T-cell (primary cell): ENCODE data around the gene MLLT10. TPM values are rescaled to one million over a fixed set of nuclear protein-coding genes. Genes with fewer than 3 reads are reported as not detected.

Source experiments
- ATAC-seq, 4 experiments: fragments of 200-7000 bp in 3 of 4; fragments of 150-1000 bp in 1 of 4; cut with Tn5 transposase; replicated peaks in 1 of 4; 1 replicate in 3 of 4; 2 replicates in 1 of 4; pipeline ENCODE4 v1.10.0; 2021; ENCODE audit warnings: moderate library complexity in 3 of 4, mild to moderate bottlenecking in 2 of 4, moderate number of reproducible peaks in 1 of 4
- CTCF ChIA-PET, 2 donors: fragments of 300-600 bp; sonication (Branson Sonifier 250); formaldehyde crosslinking; loops; one replicate each; lab custom pipeline; 2022; ENCODE audit warnings: antibody characterized with exemption in 2 of 2; lab: Charles Lee
- POLR2A ChIA-PET, 2 donors: fragments of 300-600 bp; sonication (Branson Sonifier 250); formaldehyde crosslinking; loops; one replicate each; lab custom pipeline; 2022; ENCODE audit warnings: antibody characterized with exemption in 2 of 2; lab: Charles Lee
- DNase-seq, 35 experiments: peaks; one replicate each; pipeline versions ENCODE4 v3.0.0 to v3.0.0-alpha.2; 2013 to 2023
- H3K27ac ChIP-seq: one replicate; pipeline ENCODE4 v1.5.1; 2013; ENCODE audit warnings: low read length
- H3K27me3 ChIP-seq, 2 experiments: replicated peaks in 1 of 2; 1 replicate in 1 of 2; 2 replicates in 1 of 2; pipeline versions ENCODE4 v1.6.1 to v1.7.0; 2013; ENCODE audit warnings: low read length in 1 of 2, mixed read lengths in 1 of 2; ENCODE audit not compliant: control insufficient read depth in 2 of 2, insufficient read depth in 2 of 2; ENCODE audit errors: extremely low read depth in 1 of 2
- H3K36me3 ChIP-seq, 2 donors: 1 replicate in 1 of 2; 2 replicates in 1 of 2; pipeline versions ENCODE4 v1.6.1 to v1.7.0; 2013; ENCODE audit warnings: low read length in 1 of 2; ENCODE audit not compliant: control insufficient read depth in 2 of 2, insufficient read depth in 1 of 2; ENCODE audit errors: extremely low read depth in 1 of 2
- H3K4me1 ChIP-seq, 2 experiments: 1 replicate in 1 of 2; 2 replicates in 1 of 2; pipeline versions ENCODE4 v1.6.1 to v1.7.0; 2013; ENCODE audit warnings: low read length in 2 of 2, mixed read lengths in 1 of 2; ENCODE audit not compliant: insufficient read depth in 2 of 2, control insufficient read depth in 1 of 2; ENCODE audit errors: extremely low read depth in 1 of 2
- H3K4me3 ChIP-seq, 2 donors: 1 replicate in 1 of 2; 2 replicates in 1 of 2; pipeline versions ENCODE4 v1.5.1 to v1.7.0; 2013; ENCODE audit warnings: mild to moderate bottlenecking in 2 of 2, low read length in 1 of 2, moderate library complexity in 1 of 2; ENCODE audit not compliant: control insufficient read depth in 1 of 2; ENCODE audit errors: extremely low read depth in 1 of 2
- H3K9me3 ChIP-seq: 2 replicates; pipeline ENCODE4 v1.7.0; 2013
- H3K27ac Mint-ChIP-seq, 2 donors: one replicate each; pipeline ENCODE4 v1.8.0; 2020 to 2021; ENCODE audit warnings: mild to moderate bottlenecking in 2 of 2, mixed read lengths in 2 of 2
- H3K27me3 Mint-ChIP-seq, 2 donors: one replicate each; pipeline ENCODE4 v1.8.0; 2021 to 2022; ENCODE audit warnings: mixed read lengths in 2 of 2
- H3K36me3 Mint-ChIP-seq: one replicate; pipeline ENCODE4 v1.8.0; 2021; ENCODE audit warnings: mixed read lengths
- H3K4me1 Mint-ChIP-seq, 3 donors: one replicate each; pipeline ENCODE4 v1.8.0; 2020 to 2022; ENCODE audit warnings: mixed read lengths in 3 of 3, mild to moderate bottlenecking in 1 of 3
- H3K4me3 Mint-ChIP-seq, 3 donors: one replicate each; pipeline ENCODE4 v1.8.0; 2020 to 2022; ENCODE audit warnings: mild to moderate bottlenecking in 3 of 3, mixed read lengths in 3 of 3, moderate library complexity in 3 of 3
- H3K9me3 Mint-ChIP-seq, 3 donors: one replicate each; pipeline ENCODE4 v1.8.0; 2020 to 2022; ENCODE audit warnings: mixed read lengths in 3 of 3
- WGBS: methylation state at CpG from one replicate; pipeline ENCODE4 v1.1.5; 2013; ENCODE audit warnings: missing lambda C conversion rate; ENCODE audit not compliant: insufficient coverage; 5-methylcytosine and 5-hydroxymethylcytosine counted together
- total RNA-seq, 35 experiments: library from RNA in 6 of 35; stranded (reverse) in 6 of 35; fragments of 120-200 nt in 1 of 35; gene quantifications; one replicate each; pipeline versions ENCODE4 v1.2.1 to v1.2.4 and lab custom pipeline; 2013 to 2026

MLLT10 gene
- total RNA-seq, 5 donors from 2014 or later (not counting 1 experiment from before 2014, with no cell fraction given): 57.7 to 76.5 (median 66.1) TPM

DNA sequence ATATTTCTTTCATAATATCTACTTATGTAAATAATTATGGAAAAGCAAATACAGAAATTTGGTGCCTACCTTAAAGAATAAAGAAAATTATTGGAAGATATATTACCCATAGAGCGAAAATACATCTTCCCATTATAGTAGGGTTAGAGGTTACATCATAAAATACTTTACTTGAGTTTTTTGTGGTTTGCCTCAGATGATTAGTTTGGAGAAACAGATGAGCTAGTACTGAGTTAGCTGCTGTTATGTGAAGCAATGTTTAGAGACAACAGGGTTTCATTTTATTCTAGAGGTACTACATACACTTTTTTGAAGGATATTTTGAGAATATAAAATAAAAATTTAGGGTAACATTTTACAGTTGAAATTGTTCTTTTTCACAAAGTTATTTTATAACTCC lies 2.9 kb upstream of the MLLT10 start:
- Mint-ChIP-seq H3K4me1 (peaks cover 27 to 34% (median 28%) of the 10 kb centered on the region in 3 donors), H3K27ac (no peak overlapping the region), H3K4me3 (no peak overlapping the region), H3K9me3 (no peaks in the 10 kb centered on the region), H3K36me3 (peaks cover 3% of the 10 kb centered on the region), H3K27me3 (peaks cover 0 to 6% of the 10 kb centered on the region in 2 donors)
- DNase-seq (no peak), ATAC-seq (no peak)
- Histone ChIP-seq H3K4me3 (no peak overlapping the region), H3K36me3 (no peaks in the 10 kb centered on the region), H3K27ac (no peak overlapping the region), H3K27me3 (peaks cover 0 to 2% of the 10 kb centered on the region in 2 experiments), H3K9me3 (no peaks in the 10 kb centered on the region), H3K4me1 (peaks cover 14 to 31% of the 10 kb centered on the region in 2 experiments)
- no CpG with 5 or more reads among the region's 1 CpG for WGBS
- CTCF ChIA-PET: no interaction called here
- POLR2A ChIA-PET: interaction anchor here in 1 of 2 donors (0.6 kb wide), 1 partner anchor 809 kb away, joined by 3 read pairs; no protein-coding TSS in a partner anchor

DNA sequence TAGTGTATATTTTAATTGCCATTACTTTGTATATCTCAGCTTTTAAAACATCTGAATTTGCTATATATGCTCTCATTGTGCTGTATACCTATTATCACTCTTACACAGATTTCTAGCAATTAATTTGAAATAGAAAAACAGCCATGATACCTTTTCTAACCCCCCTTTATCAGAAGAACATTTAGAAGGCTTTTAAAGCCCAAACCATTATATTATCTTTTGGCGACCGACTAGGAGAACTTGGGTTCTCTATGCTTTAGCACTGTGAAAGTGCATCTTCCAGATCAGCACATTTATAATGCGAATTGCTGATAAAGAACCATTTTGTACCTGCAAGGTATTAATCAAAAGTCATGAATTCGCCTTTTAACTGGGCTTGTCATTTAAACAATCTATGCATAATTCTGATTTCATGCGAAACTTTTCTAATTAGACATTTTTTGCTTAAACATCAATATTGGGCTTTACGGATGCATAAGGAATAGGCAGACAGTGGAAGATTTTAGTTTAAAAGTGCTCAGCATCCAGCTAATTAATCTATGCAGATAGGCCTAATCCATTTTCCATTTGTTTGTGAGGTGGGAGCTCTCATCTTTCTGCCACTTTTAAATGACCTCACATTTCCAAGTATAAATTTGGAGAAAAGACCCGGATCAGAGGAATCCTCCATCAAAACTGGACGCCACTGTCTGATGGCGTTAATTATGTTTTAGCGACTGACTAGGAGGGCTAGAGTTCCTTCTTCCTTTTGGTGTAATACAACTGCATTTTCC lies 1.2 kb upstream of the MLLT10 start:
- WGBS: 80% methylated on average over 5 of the region's 10 CpGs

DNA sequence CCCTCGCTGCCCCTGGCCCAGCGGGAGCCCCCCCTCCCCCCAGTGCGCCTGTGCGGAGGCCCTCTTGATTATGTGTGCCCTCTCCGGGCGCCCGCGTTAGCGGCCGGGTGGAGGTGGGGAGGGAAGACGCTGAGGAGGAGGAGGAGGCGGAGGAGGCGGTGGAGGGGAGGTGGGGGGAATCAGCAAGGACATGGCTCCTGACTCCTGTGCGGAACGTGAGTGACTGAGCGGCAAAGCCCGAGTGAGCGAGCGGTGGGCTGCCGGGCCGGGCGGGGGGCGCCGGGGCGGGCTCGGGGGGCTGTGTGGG lies 201 bp downstream of the MLLT10 start:
- ChIA-PET POLR2A (no interaction called here), CTCF (interaction anchor here in 1 of 2 donors (0.8 kb wide), 1 partner anchor 38 kb away, joined by 10 read pairs; no protein-coding TSS in a partner anchor)
- Mint-ChIP-seq H3K4me3 (peak overlapping the region; percentile 82 to 93 (median 91)), H3K9me3 (no peaks in the 10 kb centered on the region), H3K4me1 (peaks cover 18 to 30% (median 24%) of the 10 kb centered on the region in 3 donors), H3K27me3 (no peaks in the 10 kb centered on the region), H3K27ac (peak overlapping the region; percentile 79 to 91), H3K36me3 (peaks cover 15% of the 10 kb centered on the region)
- Histone ChIP-seq H3K27ac (peak overlapping the region; percentile 64), H3K36me3 (peaks cover 9 to 17% of the 10 kb centered on the region in 2 donors), H3K4me3 (peak overlapping the region; percentile 69 to 72), H3K9me3 (no peaks in the 10 kb centered on the region), H3K4me1 (peaks cover 9 to 18% of the 10 kb centered on the region in 2 experiments), H3K27me3 (no peaks in the 10 kb centered on the region)
- ATAC-seq (no peak), DNase-seq (no peak)
- WGBS: no CpG with 5 or more reads among the region's 26 CpGs

More for the DNA sequence above, 1.2 kb upstream of the MLLT10 start:
- ChIA-PET POLR2A (interaction anchor here (0.6 to 0.7 kb wide), 3 partner anchors 10 to 1915 kb away, joined by 3 to 4 read pairs (median 3); no protein-coding TSS in a partner anchor), CTCF (interaction anchor here in 1 of 2 donors (1.4 kb wide), 1 partner anchor 783 kb away, joined by 3 read pairs; the partner anchor contains the start of gene COMMD3)
- Mint-ChIP-seq H3K27ac (peak overlapping the region; percentile 97 to 98), H3K27me3 (no peaks in the 10 kb centered on the region), H3K9me3 (no peaks in the 10 kb centered on the region), H3K4me1 (peaks cover 18 to 32% (median 28%) of the 10 kb centered on the region in 3 donors), H3K4me3 (peak overlapping the region; percentile 92 to 93 (median 93)), H3K36me3 (peaks cover 8% of the 10 kb centered on the region)
- Histone ChIP-seq H3K27me3 (no peaks in the 10 kb centered on the region), H3K27ac (peak overlapping the region; percentile 88), H3K4me1 (peaks cover 9 to 19% of the 10 kb centered on the region in 2 experiments), H3K36me3 (peaks cover 5 to 6% of the 10 kb centered on the region in 2 donors), H3K9me3 (no peaks in the 10 kb centered on the region), H3K4me3 (peak overlapping the region; percentile 70 to 82)
- ATAC-seq: no peak
- no peak for DNase-seq

DNA sequence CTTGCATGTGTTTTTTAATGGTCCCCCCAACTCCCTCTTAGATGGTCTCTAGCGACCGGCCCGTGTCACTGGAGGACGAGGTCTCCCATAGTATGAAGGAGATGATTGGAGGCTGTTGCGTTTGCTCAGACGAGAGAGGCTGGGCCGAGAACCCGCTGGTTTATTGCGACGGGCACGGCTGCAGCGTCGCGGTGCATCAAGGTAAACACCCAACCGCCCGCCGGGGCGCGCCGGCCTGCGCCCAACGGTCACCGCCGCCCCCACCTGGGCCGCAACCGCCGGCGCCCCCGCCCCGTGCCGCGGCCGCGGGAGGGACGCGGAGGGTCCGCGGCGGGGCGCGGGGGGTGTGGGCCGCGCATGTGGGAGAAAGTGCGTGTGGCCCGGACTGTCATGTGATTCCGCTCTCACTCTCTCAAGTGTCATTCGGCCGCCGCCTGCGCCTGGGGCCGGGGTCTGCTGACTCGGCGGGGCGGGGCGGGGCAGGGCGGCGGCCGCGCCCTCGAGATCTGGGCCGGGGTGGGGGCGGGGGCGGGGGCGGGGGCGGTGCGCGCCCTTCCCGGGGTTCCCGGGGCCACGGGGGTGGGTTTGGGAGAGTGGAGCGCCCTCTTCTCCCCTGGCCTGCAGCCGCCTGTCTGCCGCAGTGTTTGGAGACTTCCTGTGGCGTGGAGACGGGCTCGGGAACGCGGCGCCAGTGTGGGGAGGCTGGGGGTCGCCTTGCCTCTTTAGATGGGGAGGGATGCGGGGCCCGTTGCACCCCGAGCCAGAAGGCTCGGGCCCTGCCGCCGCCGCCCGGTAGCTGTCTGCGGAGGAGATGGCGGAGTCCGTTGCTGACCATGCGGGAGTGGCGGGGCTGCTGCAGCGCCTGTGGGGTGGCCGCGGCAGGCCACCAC lies 817 bp downstream of the MLLT10 start:
- H3K9me3 ChIP-seq: no peaks in the 10 kb centered on the region
- Mint-ChIP-seq H3K4me3 (peak overlapping the region; percentile 82 to 93 (median 91)), H3K27ac (peak overlapping the region; percentile 79 to 91), H3K9me3 (no peaks in the 10 kb centered on the region), H3K4me1 (peaks cover 18 to 30% (median 24%) of the 10 kb centered on the region in 3 donors), H3K27me3 (no peaks in the 10 kb centered on the region), H3K36me3 (peaks cover 15% of the 10 kb centered on the region)
- ChIA-PET POLR2A (no interaction called here), CTCF (no interaction called here)
- H3K4me1 ChIP-seq: peaks cover 9 to 18% of the 10 kb centered on the region in 2 experiments
- peak overlapping the region; percentile 64 for H3K27ac ChIP-seq
- no peaks in the 10 kb centered on the region for H3K27me3 ChIP-seq
- ATAC-seq (peak; percentile 36 to 45 (median 38)), DNase-seq (peak in 27 of 35 experiments; percentile 17 to 71 (median 41))
- peak overlapping the region; percentile 69 to 72 for H3K4me3 ChIP-seq
- WGBS: 6% methylated on average over 68 of the region's 96 CpGs
- H3K36me3 ChIP-seq: peaks cover 11 to 20% of the 10 kb centered on the region in 2 donors

DNA sequence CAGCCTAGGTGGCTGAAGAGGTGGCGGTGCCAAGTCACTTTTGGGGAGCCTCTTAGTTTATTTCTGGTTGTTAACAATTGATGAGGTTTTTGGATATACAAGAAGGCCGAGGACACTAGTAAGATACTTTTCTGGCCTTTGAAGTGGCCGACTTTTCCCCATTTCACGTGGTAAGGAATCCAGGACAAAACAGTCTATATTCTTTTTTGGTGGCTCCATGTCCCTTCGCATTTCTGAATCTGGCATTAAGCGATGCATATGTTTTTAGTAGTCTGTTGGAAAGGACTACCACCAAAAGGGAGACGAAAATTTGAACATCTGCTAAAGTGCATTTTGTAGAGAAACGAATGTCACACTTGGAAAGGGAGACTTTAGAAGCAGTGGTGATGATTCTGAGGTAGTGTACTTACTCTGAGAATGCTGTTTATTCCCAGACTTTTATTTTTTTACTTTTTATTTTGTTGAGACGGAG lies 1.5 kb downstream of the MLLT10 start:
- ATAC-seq: no peak
- no peaks in the 10 kb centered on the region for H3K27me3 ChIP-seq
- H3K27ac ChIP-seq: peak overlapping the region; percentile 41
- WGBS: 60% methylated on average over 9 of the region's 9 CpGs
- H3K9me3 Mint-ChIP-seq: no peaks in the 10 kb centered on the region
- no peaks in the 10 kb centered on the region for H3K9me3 ChIP-seq
- H3K4me1 ChIP-seq: peaks cover 9 to 18% of the 10 kb centered on the region in 2 experiments
- H3K36me3 Mint-ChIP-seq: peaks cover 19% of the 10 kb centered on the region
- CTCF ChIA-PET: no interaction called here
- H3K4me3 Mint-ChIP-seq: peak overlapping the region; percentile 76 to 93 (median 80)
- no peak for DNase-seq
- H3K27ac Mint-ChIP-seq: peak overlapping the region; percentile 79 to 83
- POLR2A ChIA-PET: no interaction called here
- peak overlapping the region; percentile 38 to 69 for H3K4me3 ChIP-seq
- peaks cover 18 to 30% (median 24%) of the 10 kb centered on the region in 3 donors for H3K4me1 Mint-ChIP-seq
- peaks cover 11 to 25% of the 10 kb centered on the region in 2 donors for H3K36me3 ChIP-seq
- no peaks in the 10 kb centered on the region for H3K27me3 Mint-ChIP-seq
